ENCODE data around the gene SPATA2.

DNA sequence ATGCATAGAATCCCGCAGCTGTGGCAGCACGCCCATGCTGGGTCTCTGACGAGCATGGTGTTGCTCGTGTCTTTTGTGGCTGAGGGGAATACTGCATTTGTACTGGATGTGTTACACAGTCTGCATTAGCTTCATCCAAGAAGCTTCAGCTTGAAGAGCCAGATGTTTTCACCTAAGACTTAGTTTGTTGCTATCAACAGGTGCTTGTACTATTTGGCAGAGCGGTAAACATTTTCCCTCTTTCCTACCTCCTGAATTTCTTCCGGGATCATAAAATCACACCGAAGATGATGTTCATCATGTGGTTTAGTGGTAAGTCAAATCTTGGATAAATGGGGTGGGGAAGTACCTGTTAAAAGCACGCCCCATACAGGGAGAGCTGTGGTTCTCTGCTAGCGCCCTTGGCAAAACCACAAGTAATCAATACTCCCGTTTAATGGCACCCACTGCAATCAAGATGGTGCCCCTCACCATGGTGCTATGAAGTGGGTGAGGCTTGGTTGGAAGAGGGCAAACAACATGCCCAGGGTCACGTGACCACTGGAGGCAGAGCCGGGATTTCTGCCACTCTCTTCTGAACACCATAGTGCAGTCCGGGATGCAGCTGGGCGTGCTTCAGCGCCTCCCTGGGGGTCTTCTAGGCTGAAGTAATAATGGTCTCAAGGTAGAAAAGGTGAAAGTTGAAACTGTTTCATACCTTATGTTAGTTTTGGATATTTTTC, 34.4 kb downstream of the SPATA2 start:
- TF ChIP-seq, protein P1, sequence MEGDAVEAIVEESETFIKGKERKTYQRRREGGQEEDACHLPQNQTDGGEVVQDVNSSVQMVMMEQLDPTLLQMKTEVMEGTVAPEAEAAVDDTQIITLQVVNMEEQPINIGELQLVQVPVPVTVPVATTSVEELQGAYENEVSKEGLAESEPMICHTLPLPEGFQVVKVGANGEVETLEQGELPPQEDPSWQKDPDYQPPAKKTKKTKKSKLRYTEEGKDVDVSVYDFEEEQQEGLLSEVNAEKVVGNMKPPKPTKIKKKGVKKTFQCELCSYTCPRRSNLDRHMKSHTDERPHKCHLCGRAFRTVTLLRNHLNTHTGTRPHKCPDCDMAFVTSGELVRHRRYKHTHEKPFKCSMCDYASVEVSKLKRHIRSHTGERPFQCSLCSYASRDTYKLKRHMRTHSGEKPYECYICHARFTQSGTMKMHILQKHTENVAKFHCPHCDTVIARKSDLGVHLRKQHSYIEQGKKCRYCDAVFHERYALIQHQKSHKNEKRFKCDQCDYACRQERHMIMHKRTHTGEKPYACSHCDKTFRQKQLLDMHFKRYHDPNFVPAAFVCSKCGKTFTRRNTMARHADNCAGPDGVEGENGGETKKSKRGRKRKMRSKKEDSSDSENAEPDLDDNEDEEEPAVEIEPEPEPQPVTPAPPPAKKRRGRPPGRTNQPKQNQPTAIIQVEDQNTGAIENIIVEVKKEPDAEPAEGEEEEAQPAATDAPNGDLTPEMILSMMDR (conservative IDR thresholded peaks at IDR 0.05), result no peak
- TF ChIP-seq ZFX (IDR thresholded peaks at IDR 0.05), result no peak

Data from C4-2B (cell line).